Measurements from ENCODE around the gene HS6ST2. TPM values are rescaled to one million over a fixed set of nuclear protein-coding genes. Genes with fewer than 3 reads are reported as not detected.

HS6ST2 gene
- total and polyA plus RNA-seq, 4 experiments from 2014 or later = not detected

DNA sequence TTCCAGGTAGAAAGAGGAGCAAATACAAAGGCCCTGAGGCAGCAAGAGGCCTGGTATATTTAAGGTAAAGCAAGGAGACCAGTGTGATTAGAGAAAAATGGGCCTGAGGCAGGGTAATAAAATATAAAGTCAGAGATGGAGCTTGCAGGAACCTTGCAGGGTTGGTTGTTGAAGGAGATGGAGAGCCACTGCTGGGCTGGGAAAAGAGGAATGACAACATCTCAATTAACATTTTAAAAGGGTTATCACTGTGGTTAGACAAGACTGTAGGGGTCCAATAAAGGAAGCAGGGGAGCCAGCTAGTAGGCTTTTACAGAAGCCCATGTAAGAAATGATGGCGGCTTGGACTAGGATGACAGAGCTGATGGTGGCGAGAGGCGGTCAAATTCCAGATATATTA is 264.0 kb downstream of the HS6ST2 start:
- H3K9me3 Mint-ChIP-seq = no peaks in the 10 kb centered on the region
- H3K27ac Mint-ChIP-seq = peak overlapping the region in 1 of 7 donors; percentile 76
- Histone ChIP-seq H3K36me3 (ENCODE audit: insufficient read depth, low read length) (no peaks in the 10 kb centered on the region), H3K4me3 (ENCODE audit: low read length in 2 of 2) (no peak overlapping the region), H3K4me1 (ENCODE audit: insufficient read depth, low read length) (no peaks in the 10 kb centered on the region), H3K27me3 (ENCODE audit: insufficient read depth, low read length) (no peaks in the 10 kb centered on the region), H3K9me3 (ENCODE audit: control insufficient read depth in 1 of 2, low read length in 2 of 2) (no peaks in the 10 kb centered on the region), H3K27ac (ENCODE audit: low read depth, low read length) (no peak overlapping the region)
- intact Hi-C loops (cut with micrococcal nuclease) = no loop called here
- no peak overlapping the region for H3K4me3 Mint-ChIP-seq
- DNase-seq = no peak
- peaks cover 4 to 11% of the 10 kb centered on the region in 2 donors for H3K27me3 Mint-ChIP-seq
- CTCF ChIA-PET (ENCODE audit: partially characterized antibody) = no interaction called here
- H3K36me3 Mint-ChIP-seq = no peaks in the 10 kb centered on the region
- POLR2A ChIA-PET (ENCODE audit: partially characterized antibody) = no interaction called here
- no peaks in the 10 kb centered on the region for H3K4me1 Mint-ChIP-seq

DNA sequence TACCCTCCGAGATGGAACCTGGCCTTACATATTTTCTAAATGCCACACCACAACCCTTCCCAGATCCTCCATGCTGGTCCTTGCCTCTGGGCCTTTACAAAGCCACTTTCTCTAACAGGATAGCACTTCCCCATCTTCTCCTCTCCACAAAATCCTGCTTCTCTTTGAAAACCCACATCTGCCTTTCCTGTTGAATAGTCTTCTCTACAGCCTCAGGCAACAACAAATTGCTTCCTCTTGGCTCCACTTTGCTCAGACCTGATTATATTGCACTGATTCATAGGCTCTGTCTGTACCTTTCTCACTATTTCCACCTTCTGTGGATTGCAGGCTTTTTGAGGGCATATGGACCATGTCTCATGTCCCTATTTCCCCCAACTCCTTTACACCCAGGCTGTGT is 265.9 kb downstream of the HS6ST2 start:
- Histone ChIP-seq H3K4me3 (ENCODE audit: low read length in 2 of 2) (no peak overlapping the region), H3K9me3 (ENCODE audit: control insufficient read depth in 1 of 2, low read length in 2 of 2) (no peaks in the 10 kb centered on the region), H3K27ac (ENCODE audit: low read depth, low read length) (no peak overlapping the region), H3K36me3 (ENCODE audit: insufficient read depth, low read length) (no peaks in the 10 kb centered on the region), H3K27me3 (ENCODE audit: insufficient read depth, low read length) (no peaks in the 10 kb centered on the region), H3K4me1 (ENCODE audit: insufficient read depth, low read length) (no peaks in the 10 kb centered on the region)
- intact Hi-C loops (cut with micrococcal nuclease) = no loop called here
- no peaks in the 10 kb centered on the region for H3K4me1 Mint-ChIP-seq
- H3K27ac Mint-ChIP-seq = no peak overlapping the region
- H3K36me3 Mint-ChIP-seq = no peaks in the 10 kb centered on the region
- ChIA-PET POLR2A (ENCODE audit: partially characterized antibody) (no interaction called here), CTCF (ENCODE audit: partially characterized antibody) (no interaction called here)
- peaks cover 1 to 13% of the 10 kb centered on the region in 2 donors for H3K27me3 Mint-ChIP-seq
- no peaks in the 10 kb centered on the region for H3K9me3 Mint-ChIP-seq
- no peak overlapping the region for H3K4me3 Mint-ChIP-seq
- no peak for DNase-seq

DNA sequence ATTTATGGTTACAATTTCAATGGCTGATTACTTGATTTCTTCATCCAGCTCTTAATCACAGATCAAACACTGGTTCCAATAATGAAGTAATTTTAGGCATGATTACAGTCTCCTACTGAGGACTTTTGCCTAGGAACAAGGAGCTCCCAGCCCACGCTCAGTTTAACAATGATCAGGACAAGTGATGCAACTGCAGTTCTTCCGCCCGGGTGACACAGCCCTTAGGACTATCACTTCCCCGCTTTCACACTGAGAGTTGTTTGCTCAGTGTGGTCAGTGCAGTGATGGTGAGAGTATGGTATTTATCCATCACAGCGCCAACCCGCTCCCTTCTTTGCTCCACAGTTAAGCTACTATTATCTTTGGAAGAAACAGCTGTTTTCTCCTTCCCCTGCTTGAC is 266.4 kb downstream of the HS6ST2 start:
- CTCF ChIA-PET (ENCODE audit: partially characterized antibody) = no interaction called here
- Histone ChIP-seq H3K9me3 (ENCODE audit: control insufficient read depth in 1 of 2, low read length in 2 of 2) (no peaks in the 10 kb centered on the region), H3K27ac (ENCODE audit: low read depth, low read length) (no peak overlapping the region), H3K4me1 (ENCODE audit: insufficient read depth, low read length) (no peaks in the 10 kb centered on the region), H3K36me3 (ENCODE audit: insufficient read depth, low read length) (no peaks in the 10 kb centered on the region), H3K27me3 (ENCODE audit: insufficient read depth, low read length) (no peaks in the 10 kb centered on the region), H3K4me3 (ENCODE audit: low read length in 2 of 2) (no peak overlapping the region)
- no peak overlapping the region for H3K4me3 Mint-ChIP-seq
- peaks cover 1 to 13% of the 10 kb centered on the region in 2 donors for H3K27me3 Mint-ChIP-seq
- POLR2A ChIA-PET (ENCODE audit: partially characterized antibody) = no interaction called here
- no peaks in the 10 kb centered on the region for H3K9me3 Mint-ChIP-seq
- intact Hi-C loops (cut with micrococcal nuclease) = no loop called here
- no peaks in the 10 kb centered on the region for H3K36me3 Mint-ChIP-seq
- no peak for DNase-seq
- H3K27ac Mint-ChIP-seq = no peak overlapping the region
- H3K4me1 Mint-ChIP-seq = no peaks in the 10 kb centered on the region

DNA sequence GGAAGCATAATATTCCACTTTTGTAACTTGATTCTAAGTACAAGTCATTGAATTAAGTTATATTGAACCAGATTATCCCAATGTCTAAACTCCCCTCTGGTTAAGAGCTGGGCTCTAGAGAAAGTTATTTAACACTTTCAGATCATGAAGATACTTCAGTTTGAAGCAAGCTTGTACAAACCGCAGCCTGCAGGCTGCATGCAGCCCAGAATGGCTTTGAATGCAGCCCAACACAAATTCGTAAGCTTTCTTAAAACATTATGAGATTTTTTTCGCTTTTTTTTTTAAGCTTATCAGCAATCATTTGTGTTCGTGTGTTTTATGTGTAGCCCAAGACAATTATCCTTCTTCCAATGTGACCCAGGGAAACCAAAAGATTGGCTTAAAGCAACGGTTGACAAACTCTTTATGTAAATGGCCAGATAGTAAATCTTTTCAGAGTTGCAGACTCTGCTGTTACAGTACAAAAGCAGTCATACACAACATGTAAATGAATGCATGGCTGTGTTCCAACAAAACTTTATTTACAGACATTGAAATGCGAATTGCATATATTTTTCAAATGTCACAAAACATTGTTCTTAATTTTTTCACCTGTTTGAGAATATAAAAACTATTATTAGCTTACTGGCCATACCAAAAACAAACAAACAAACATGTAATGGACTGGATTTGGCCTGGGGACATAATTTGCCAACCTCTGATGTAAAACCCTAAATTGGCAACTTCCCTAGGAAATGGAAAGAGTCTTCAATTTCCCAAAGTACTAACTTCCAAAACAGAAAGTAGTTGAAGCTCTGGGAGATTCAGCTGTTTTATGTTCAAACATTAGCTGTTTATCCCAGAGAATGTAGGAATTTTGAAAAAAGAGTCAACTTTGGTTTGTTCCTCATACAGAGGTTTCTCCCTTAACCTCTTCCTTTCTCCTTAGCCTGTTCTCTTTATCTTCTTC is 268.5 kb downstream of the HS6ST2 start:
- H3K9me3 Mint-ChIP-seq = no peaks in the 10 kb centered on the region
- H3K4me1 ChIP-seq (ENCODE audit: insufficient read depth, low read length) = no peaks in the 10 kb centered on the region
- no peaks in the 10 kb centered on the region for H3K9me3 ChIP-seq (ENCODE audit: control insufficient read depth in 1 of 2, low read length in 2 of 2)
- H3K27ac Mint-ChIP-seq = peak overlapping the region in 1 of 7 donors; percentile 14
- no peak overlapping the region for H3K4me3 Mint-ChIP-seq
- no peak for DNase-seq
- H3K4me1 Mint-ChIP-seq = no peaks in the 10 kb centered on the region
- H3K4me3 ChIP-seq (ENCODE audit: low read length in 2 of 2) = no peak overlapping the region
- no peaks in the 10 kb centered on the region for H3K36me3 ChIP-seq (ENCODE audit: insufficient read depth, low read length)
- ChIA-PET CTCF (ENCODE audit: partially characterized antibody) (no interaction called here), POLR2A (ENCODE audit: partially characterized antibody) (no interaction called here)
- no peaks in the 10 kb centered on the region for H3K36me3 Mint-ChIP-seq
- H3K27ac ChIP-seq (ENCODE audit: low read depth, low read length) = no peak overlapping the region
- peaks cover 1 to 13% of the 10 kb centered on the region in 2 donors for H3K27me3 Mint-ChIP-seq
- no peaks in the 10 kb centered on the region for H3K27me3 ChIP-seq (ENCODE audit: insufficient read depth, low read length)
- intact Hi-C loops (cut with micrococcal nuclease) = no loop called here

DNA sequence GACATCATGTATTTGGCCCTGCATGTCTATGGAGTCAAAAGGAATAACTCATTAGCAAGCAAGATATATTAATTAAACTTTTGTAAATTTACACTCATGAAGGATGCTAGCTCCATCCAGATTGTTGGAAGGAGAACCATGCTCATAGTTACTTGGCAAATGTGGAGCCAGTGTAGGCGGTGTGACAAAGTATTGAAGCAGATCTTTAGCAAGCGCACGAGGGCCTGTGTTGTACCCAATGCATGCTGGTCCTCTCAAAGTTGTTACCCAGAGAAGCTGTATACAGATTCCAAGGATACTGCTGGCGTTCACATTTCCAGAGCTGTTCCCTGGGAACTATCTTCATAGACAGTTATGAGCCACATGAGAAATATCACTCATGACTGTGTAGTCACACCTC is 273.2 kb downstream of the HS6ST2 start:
- Histone ChIP-seq H3K4me3 (ENCODE audit: low read length in 2 of 2) (no peak overlapping the region), H3K27me3 (ENCODE audit: insufficient read depth, low read length) (no peaks in the 10 kb centered on the region), H3K4me1 (ENCODE audit: insufficient read depth, low read length) (no peaks in the 10 kb centered on the region), H3K27ac (ENCODE audit: low read depth, low read length) (no peak overlapping the region), H3K9me3 (ENCODE audit: control insufficient read depth in 1 of 2, low read length in 2 of 2) (no peaks in the 10 kb centered on the region), H3K36me3 (ENCODE audit: insufficient read depth, low read length) (no peaks in the 10 kb centered on the region)
- no peaks in the 10 kb centered on the region for H3K36me3 Mint-ChIP-seq
- POLR2A ChIA-PET (ENCODE audit: partially characterized antibody) = no interaction called here
- peaks cover 0 to 2% of the 10 kb centered on the region in 2 donors for H3K27me3 Mint-ChIP-seq
- no peak overlapping the region for H3K4me3 Mint-ChIP-seq
- DNase-seq = no peak
- H3K4me1 Mint-ChIP-seq = no peaks in the 10 kb centered on the region
- CTCF ChIA-PET (ENCODE audit: partially characterized antibody) = no interaction called here
- H3K27ac Mint-ChIP-seq = no peak overlapping the region
- H3K9me3 Mint-ChIP-seq = peaks cover 0 to 1% (median 0%) of the 10 kb centered on the region in 8 donors
- intact Hi-C loops (cut with micrococcal nuclease) = no loop called here

DNA sequence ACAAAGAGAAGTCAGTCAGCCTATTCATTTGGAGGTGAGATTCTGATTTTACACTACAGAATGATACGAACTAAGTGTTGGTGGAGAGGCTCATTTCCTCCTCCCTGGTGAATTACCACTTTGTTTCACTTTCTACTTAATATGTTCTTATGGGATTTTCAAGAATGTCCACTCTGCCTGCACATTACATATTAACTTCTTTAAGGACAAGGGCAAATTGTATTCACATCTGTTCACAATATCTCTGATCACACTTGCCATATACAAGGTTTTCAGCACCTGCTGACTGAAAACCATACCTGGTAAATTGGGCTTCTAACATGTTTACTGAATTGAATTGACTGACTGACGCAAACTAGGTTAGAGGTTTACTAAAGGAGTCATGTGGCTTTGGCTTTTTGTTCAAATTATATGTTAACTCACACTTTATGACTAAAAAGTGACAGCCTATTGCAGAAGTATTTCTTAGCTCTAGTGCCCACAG is 281.2 kb downstream of the HS6ST2 start:
- Mint-ChIP-seq H3K36me3 (peaks cover 0 to 5% of the 10 kb centered on the region in 2 donors), H3K9me3 (peaks cover 2 to 7% (median 5%) of the 10 kb centered on the region in 8 donors), H3K4me3 (peak overlapping the region in 5 of 8 donors; percentile 2 to 60 (median 27)), H3K27me3 (peaks cover 0 to 3% of the 10 kb centered on the region in 2 donors), H3K4me1 (peaks cover 0 to 11% (median 3%) of the 10 kb centered on the region in 4 donors), H3K27ac (no peak overlapping the region)
- H3K9me3 ChIP-seq (ENCODE audit: control insufficient read depth in 1 of 2, low read length in 2 of 2) = no peaks in the 10 kb centered on the region
- H3K27ac ChIP-seq (ENCODE audit: low read depth, low read length) = no peak overlapping the region
- intact Hi-C loops (cut with micrococcal nuclease) = no loop called here
- POLR2A ChIA-PET (ENCODE audit: partially characterized antibody) = no interaction called here
- H3K4me3 ChIP-seq (ENCODE audit: low read length in 2 of 2) = no peak overlapping the region
- CTCF ChIA-PET (ENCODE audit: partially characterized antibody) = no interaction called here
- no peaks in the 10 kb centered on the region for H3K36me3 ChIP-seq (ENCODE audit: insufficient read depth, low read length)
- H3K27me3 ChIP-seq (ENCODE audit: insufficient read depth, low read length) = no peaks in the 10 kb centered on the region
- H3K4me1 ChIP-seq (ENCODE audit: insufficient read depth, low read length) = peaks cover 7% of the 10 kb centered on the region
- DNase-seq = no peak

DNA sequence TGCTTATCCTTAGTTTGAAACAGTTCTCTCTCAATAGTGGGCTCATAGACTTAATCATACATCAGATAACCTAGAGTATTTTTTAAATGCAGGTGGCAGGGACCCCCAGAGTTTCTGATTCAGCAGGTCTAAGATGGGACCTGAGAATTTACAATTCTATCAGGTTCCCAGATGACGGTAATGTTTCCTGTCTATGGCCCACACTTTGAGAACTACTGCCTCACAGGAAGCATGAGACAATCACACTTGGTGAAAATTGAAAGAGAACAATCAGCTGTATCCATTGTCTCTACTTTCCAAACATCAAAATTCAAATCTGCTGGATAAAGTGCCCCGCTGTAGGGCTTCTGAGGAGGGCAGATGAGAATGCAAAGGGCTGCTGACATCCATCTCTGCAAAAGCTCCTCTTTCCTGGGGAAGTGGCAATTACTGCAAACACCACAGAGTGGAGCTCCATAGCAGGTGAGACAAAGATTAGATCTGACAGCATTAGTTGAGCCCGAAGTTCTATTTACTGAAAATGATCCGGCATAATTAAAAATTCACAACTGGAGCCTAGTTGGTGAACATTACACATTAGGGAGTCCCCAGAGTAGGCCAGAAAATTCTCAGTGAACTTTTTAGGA is 281.8 kb downstream of the HS6ST2 start:
- H3K36me3 Mint-ChIP-seq = peaks cover 0 to 5% of the 10 kb centered on the region in 2 donors
- Histone ChIP-seq H3K27ac (ENCODE audit: low read depth, low read length) (no peak overlapping the region), H3K27me3 (ENCODE audit: insufficient read depth, low read length) (no peaks in the 10 kb centered on the region), H3K4me1 (ENCODE audit: insufficient read depth, low read length) (peaks cover 7% of the 10 kb centered on the region), H3K4me3 (ENCODE audit: low read length in 2 of 2) (no peak overlapping the region), H3K9me3 (ENCODE audit: control insufficient read depth in 1 of 2, low read length in 2 of 2) (no peaks in the 10 kb centered on the region), H3K36me3 (ENCODE audit: insufficient read depth, low read length) (no peaks in the 10 kb centered on the region)
- H3K27me3 Mint-ChIP-seq = peaks cover 0 to 3% of the 10 kb centered on the region in 2 donors
- peaks cover 2 to 7% (median 5%) of the 10 kb centered on the region in 8 donors for H3K9me3 Mint-ChIP-seq
- ChIA-PET POLR2A (ENCODE audit: partially characterized antibody) (no interaction called here), CTCF (ENCODE audit: partially characterized antibody) (no interaction called here)
- peaks cover 0 to 11% (median 3%) of the 10 kb centered on the region in 4 donors for H3K4me1 Mint-ChIP-seq
- intact Hi-C loops (cut with micrococcal nuclease) = no loop called here
- H3K27ac Mint-ChIP-seq = no peak overlapping the region
- no peak for DNase-seq
- peak overlapping the region in 3 of 8 donors; percentile 3 to 18 (median 7) for H3K4me3 Mint-ChIP-seq

Data from CD4-positive, alpha-beta memory T cell (primary cell).